DLD1 (cell line): ENCODE data around the gene POU2F1.

Experiments used
- in situ Hi-C: cut with HindIII; loops from 2 replicates; pipeline ENCODE4 v1.10.0; 2017; ENCODE audit warnings: low sequenced_read_pairs

POU2F1 gene

DNA sequence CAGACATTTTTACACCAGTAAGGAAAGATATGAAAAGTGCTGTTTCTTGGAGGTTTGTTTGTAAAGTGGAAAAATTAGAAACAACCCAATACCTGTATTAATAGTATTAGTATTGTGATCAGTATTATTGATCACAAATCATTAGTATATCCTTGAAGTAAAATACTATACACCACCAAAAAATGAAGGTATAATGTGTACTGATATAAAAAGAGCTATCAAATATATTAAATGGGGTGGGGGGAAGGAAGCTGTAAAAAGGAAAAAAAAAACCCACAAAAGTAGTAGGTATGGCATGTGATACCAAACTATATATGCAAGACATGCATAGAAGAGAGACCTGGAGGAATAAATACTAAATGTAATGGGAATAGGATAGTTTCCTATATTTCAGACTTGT is 46.3 kb downstream of the POU2F1 start:
- in situ Hi-C loops: no loop called here

DNA sequence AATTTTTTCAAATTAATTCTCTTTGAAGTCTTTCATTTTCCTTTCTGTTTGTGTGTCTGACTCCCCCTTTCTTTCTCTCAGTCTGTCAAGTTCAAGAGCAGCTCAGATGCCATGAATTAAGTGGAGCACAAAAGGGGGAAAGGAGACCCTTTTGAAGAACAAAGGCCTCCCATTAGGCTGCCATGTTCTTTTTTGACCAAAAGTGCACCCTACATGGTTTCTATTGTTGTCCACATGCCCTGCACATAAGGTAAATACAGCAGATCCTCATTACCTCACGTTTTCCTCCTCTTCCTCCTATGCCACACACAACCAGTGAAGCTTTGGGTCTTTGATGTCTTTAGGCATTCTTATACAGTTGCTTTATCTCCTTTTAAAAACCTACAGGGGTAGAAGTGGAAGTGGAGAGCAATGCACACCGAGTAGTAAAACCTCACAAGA is 47.7 kb downstream of the POU2F1 start:
- in situ Hi-C loops: no loop called here

DNA sequence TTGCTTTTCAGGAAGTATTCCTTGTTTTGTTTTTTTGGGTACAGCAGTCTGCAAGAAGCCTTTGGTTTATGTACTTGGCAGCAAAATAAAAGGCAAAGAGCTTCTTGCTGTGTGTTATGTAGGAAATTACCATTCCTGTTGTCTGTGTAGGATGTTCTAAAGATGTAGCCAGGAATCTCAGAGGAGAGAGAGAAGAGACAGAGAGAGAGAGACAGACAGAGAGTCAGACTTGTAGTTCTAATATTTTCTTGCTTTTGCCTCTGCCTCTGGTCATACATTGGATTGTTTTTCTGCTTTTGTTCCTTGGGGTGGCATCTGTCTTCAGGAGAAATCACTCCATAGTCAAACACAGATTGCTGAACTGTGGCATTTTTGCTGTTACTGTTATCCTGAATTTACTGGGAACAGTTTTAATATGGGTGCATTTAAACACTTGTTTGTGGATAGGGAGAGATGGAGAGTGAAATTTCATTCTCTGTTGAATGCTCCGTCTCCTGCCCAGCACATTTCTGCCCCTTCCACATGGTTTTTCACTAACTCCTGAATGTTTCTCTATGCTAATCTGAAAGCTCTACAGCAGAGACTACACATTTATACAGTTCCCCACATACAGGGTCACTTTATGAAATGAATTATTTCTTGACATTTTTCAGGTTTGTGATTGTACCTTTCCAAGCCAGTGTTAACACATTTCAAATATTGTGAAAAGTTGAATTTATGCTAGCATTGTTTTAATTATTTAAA is 49.8 kb downstream of the POU2F1 start:
- in situ Hi-C loops: no loop called here

DNA sequence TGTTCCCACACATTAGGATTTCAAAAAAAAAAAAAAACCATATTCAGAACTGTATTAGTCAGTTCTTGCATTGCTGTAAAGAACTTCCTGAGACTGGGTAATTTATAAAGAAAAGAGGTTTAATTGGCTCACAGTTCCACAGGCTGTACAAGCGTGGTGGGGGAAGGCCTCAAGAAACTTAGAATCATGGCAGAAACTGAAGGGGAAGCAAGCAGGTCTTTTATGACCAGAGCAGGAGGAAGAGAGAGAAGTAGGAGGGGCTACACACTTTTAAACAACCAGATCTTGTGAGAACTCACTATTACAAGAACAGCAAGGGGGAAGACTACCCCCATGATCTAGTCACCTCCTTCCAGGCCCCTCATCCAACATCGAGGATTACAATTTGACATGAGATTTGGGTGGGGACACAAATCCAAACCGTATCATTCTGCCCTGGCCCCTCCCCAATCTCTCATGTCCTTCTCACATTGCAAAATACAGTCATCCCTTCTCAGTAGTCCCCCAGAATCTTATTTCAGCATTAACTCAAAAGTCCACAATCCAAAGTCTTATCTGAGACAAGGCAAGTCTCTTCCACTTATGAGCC is 51.8 kb downstream of the POU2F1 start:
- in situ Hi-C loops: no loop called here

DNA sequence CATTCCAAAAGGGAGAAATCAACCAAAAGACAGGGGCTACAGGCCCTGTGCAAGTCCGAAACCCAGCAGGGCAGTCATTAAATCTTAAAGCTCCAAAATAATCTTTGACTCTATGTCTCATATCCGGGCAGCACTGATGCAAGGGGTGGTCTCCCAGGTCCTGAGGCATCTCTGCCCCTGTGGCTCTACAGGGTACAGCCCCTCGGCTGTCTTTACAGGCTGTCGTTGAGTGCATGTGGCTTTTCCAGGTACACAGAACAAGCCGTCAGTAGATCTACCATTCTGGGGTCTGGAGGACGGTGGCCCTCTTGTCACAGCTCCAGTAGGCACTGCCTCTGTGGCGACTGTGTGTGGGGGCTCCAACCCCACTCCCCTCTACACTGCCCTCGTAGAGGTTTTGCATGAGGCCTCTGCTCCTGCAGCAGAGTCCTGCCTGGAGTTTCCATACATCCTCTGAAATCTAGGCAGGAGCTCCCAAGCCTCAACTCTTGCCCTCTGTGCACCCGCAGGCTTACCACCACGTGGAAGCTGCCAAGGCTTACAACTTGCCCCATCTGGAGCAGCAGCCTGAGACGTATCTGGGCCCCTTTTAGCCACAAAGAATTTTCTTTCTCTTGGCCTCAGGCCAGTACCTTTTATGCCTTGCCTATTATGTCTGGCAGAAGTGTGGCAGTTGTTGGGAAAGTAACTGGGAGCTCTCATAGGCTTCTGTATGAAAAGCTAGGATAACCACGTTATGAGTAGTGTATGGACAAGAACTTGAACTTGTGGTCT is 52.5 kb downstream of the POU2F1 start:
- in situ Hi-C loops: no loop called here

DNA sequence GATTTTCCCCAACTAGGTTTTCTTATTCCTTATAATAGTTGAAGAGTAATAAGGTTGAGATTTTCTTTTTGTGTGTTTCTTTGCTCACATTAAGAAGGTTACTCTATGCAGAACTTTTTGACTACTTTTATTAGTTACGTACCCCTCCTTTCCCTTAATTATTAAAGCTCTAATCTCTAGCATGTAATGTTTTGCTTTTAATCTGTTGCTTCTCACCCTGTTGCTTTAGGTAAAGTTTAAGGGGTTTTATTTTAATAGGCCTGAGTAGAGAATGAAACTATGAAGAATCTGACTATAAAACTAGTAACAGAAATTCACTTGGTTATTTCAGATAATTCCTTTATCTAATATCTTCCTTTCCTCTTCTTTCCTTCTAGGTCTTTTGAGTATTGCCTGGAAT is 53.4 kb downstream of the POU2F1 start:
- in situ Hi-C loops: no loop called here

DNA sequence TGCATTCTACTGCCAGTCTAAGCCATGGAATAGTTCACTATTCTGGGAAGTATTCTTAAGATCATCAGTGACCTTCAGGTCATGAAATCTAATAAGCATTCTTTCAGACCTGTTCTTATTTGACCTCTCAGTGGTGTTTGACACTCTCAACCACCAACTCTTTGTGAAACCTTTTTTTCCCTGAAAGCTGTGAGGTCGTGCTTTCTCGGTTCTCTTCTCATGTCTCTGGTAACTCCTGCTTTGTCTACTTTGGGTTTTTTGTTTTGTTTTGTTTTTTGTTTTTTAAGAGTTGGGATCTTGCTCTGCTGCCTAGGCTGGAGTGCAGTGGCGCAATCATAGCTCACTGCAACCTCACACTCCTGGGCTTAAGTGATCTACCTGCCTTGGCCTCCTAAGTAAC is 56.3 kb downstream of the POU2F1 start:
- in situ Hi-C loops: no loop called here

DNA sequence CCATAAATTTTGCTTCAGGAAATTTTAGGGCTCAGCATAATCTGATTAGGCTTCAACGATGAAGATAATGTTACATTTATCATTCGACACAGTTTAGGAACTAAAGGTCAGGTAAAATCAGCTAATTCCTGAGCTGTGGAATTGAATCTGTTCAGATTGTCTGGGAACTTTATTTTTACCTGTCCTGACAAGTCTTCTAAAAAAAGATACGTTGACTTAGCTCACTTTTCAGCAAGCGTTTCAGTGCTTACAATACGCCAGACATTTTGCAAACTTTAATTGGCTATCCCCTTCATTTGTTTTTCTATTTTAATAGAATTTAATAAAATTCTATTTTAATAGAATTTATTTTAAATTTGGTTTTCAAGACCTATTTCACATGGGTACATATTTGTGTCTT is 57.8 kb downstream of the POU2F1 start:
- in situ Hi-C loops: no loop called here

DNA sequence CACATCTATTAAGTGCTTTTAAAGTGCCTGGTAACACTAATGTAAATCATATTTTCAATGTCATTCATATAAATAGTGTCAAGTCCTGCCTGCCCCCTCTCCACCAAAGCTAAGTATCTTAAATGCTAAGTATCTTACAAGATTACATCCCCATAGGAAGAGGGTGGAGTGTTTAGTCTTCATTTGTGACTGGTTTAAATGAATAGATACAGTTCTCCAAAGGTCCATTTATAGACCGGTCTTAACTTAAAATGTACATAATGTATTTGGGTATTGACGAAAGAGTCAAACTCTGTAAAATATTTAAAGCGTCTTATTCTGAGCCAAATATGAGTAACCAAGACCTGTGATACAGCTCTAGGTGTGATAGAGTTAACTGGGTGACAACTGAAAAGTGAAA is 60.2 kb downstream of the POU2F1 start:
- in situ Hi-C loops: no loop called here

DNA sequence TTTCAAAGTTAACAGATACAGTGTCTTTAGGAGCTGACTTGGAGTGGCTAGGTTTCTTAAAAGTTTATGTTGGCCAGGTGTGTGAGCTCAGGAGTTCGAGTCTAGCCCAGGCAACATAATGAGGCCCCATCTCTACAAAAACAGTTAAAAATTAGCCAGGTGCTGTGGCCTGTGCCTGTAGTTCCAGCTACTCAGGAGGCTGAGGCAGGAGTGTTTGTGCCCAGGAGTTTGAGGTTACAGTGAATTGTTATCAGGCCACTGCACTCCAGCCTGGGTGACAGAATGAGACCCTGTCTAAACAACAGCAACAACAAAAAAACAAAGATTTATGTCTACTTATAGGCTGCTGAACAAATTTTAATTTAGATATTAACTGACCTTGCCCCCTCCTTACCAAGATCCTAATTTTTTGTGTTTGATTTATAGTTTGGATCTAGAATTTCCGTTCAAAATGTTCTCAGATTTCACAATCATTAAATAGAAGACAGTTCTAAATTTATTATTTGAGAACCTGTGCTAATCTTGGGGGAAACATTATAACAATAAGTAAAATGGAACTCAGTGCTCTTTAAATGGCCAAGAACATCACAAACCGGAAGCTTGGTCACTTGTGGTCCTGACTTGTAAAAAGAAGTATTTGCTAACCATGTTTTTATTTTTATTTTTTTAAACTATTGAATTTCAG is 67.8 kb downstream of the POU2F1 start:
- in situ Hi-C loops: no loop called here

DNA sequence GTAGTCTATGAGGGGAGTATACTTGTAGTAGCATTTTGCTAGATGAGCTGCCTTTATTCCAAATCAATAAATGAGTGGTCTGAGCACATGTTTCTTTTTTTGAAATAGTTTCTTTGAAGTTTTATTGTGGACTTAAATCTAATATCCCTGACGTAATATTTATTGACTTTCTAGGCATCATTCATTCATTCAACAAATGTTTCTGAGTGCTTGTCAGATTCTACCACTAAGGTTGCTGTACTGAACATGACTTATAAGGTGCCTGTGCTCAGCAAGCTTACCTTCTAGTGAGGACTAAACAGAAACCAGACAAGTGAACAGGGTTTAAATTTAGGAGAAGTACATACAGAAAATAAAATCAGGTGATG is 68.4 kb downstream of the POU2F1 start:
- in situ Hi-C loops: no loop called here

DNA sequence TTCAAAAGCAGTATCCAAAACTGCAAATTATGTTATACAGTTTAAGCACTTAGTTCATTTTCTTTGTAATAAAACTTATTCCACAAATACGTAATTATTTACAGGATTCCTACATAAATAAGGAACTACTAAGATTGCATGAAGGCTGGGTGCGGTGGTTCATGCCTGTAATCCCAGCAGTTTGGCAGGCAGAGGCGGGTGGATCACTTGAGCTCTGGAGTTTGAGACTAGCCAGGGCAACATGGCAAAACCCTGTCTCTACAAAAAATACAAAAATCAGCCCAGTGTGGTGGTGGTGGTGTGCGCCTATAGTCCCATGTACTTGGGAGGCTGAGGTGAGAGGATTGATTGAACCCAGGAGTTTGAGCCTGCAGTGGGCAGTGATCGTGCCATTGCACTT is 69.3 kb downstream of the POU2F1 start:
- in situ Hi-C loops: no loop called here

DNA sequence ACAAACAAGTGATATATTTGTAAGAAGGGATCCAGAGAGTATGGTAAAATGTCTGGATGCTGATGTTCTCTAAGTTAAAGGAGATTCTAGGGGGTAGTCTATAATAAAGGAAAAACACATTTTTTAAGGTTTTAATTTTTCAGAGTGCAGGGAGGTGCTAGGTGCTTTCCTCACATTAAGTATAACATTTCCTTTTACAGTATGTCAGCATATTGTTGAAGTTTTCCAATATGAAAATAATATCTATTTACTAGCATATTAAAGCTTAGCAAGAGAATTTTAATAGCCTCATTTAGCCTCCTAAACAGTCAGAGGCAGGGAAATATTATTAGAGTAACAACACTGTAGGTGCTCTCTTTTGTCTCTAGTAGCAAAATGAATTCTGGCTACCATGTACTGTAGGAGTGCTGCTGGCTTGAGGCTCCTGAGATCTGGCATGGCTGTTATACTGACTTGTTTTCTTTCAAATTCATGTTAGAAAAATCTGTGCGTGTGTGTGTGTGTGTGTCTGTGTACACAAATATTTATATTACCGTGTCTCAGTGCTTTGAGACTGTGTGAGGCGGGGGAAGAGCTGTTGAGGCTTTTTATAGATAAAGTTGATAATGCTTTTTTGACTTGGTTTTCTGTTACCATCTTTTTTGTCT is 71.0 kb downstream of the POU2F1 start:
- in situ Hi-C loops: no loop called here

DNA sequence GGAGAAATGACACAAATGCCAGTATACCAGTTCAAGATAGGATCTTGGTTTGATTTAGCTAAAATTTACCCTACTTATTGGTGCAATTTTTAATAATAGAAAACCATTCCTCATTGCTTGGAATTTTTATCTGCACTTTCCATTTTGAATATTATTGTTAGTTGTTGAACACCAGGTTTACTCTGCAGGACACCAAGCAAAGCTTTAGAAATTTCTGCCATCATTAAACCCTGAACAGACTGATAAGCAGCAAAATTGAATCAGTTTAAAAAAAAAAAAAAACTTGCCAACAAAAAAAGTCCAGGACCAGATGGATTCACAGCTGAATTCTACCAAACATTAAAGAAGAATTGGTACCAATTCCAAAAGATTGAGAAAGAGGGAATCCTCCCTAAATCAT is 71.5 kb downstream of the POU2F1 start:
- in situ Hi-C loops: no loop called here

DNA sequence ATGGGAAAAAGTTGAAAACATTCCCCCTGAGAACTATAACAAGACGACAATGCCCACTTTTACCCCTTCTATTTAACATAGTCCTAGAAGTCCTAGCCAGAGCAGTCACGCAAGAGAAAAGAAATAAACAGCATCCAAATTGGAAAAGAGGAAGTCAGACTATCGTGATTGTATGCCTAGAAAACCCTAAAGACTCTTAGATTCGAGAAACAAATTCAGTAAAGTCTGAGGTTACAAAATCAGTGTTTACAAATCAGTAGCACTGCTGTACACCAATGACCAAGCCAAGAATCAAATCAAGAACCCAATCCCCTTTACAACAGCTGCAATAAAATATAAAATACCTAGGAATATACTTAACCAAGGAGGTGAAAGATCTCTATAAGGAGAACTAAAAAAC is 72.4 kb downstream of the POU2F1 start:
- in situ Hi-C loops: no loop called here

DNA sequence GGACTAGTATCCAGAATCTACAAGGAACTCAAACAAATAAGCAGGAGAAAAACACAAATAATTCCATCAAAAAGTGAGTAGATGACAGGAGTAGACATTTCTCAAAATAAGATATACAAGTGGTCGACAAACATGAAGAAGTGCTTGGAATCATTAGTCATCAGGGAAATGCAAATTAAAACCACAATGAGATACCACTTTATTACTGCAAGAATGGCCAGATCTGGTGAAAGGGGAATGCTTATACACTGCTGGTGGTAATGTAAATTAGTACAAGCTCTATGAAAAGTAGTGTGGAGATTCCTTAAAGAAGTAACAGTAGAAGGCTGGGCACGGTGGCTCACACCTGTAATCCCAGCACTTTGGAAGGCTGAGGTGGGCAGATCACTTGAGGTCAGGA is 73.8 kb downstream of the POU2F1 start:
- in situ Hi-C loops: no loop called here

DNA sequence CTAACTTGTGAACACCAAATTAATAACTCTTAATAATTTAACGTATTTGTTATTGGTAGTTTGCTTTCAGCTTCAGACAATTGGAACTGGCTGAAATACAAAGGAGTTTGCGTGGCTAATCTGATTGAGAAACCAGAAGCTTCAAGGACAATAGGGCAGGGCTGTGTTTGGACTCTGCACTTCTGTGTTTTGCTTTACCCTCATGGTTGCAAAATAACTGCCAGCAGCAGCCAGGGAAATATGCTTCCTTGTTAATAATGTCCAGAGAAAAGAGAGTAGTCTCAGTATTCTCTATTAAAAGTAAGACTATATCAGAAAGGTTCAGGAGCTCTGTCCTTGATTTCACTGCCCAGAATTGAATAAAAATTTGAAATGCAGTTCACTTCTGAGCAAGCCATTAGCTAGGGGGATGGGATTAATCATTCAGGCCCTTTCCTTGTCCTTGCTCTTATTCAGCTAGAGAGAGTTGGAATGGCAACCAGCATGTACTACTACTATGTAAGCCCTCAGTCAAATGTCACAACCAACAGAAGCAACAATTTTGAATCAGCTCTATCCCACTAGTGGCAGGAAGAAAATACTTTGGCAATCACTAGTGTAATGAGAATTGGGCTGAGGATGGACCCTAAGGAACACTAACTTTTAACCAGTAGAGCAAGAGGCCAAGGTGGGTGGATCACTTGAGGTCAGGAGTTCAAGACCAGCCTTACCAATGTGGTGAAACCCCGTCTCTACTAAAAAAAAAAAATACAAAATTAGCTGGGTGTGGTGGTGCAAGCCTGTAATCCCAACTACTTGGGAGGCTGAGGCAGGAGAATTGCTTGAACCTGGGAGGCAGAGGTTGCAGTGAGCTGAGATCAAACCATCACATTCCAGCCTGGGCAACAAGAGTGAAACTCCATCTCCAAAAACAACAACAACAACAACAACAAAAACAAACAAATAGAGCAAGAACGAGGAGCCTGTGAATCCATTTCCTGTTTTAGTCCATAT is 76.8 kb downstream of the POU2F1 start:
- in situ Hi-C loops: no loop called here

DNA sequence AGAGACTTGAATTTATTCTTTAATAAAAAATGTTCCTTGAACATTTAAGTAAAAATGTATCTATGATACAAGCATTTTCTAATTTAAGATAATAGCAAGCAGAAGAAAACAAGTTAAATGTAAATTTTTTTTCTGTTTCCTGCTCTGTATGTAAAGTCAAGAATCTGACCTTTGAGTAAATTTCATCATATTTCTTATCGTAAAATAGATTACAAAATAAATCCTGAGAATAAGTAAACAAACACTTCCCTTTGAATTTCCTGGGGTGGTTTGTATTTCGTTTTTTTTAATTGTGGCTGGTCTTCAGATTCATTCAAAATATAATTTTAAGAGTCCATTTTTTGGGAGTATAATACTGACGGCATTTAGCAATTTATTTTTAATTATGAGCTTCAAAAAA is 77.6 kb downstream of the POU2F1 start:
- in situ Hi-C loops: no loop called here

DNA sequence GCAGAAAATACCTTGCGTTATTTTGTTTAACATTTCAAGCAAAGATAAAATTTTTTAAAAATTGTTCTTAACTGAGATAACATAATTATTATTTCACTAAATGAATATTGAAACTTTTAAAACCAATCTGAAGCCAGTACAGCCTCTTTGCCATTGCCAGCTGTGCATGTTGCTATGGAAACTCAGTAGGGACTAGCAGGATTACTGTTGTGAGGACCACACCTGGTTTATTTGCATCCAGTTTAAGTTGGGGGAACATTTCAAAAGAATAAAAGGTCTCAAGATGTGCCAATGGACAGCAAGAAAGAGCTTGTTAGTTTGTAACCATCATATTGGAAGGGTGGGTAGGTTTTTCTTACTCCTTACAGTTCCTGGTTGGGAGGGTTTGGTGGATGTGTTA is 80.7 kb downstream of the POU2F1 start:
- in situ Hi-C loops: no loop called here

DNA sequence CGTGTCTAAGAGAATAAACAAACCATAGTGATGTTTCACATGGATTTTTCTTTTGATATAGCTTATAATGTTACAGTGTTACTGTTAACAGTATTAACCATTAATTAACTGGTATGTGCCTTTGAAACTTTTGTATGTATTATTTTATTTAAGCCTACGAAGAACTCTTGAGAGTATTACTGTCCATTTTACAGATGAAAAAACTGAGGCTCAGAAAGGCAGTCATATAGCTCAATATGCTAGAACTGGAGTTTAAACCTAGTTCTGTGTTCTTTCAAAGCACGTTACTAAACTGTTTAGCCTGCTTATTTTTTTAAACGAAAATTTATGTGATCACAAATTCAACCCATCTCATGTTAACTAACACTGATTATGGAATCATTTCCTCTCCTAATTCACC is 83.5 kb downstream of the POU2F1 start:
- in situ Hi-C loops: no loop called here
